Tongue (tissue), 2 donors: ENCODE data around the gene CMTM7. TPM values are rescaled to one million over a fixed set of nuclear protein-coding genes. Genes with fewer than 3 reads are reported as not detected.
A peak's percentile ranks its signal among the peaks of the same experiment; 100 is the strongest.
"Not testable (repeated sequence)": the region's sequence is repeated elsewhere in the genome, so short reads cannot be mapped to it uniquely, and the experiment has no call there.

Experiments
- DNase-seq: peaks from one replicate; pipeline ENCODE4 v3.0.0-alpha.2; 2015
- total RNA-seq: library from RNA; depleted of rRNA; stranded (reverse); fragments of >200 nt; gene quantifications from one replicate; pipeline ENCODE4 v1.2.3, GENCODE V29; 2014

CMTM7 gene
- total RNA-seq, 1 donor from 2014 or later = 6.3 TPM

- no peak for DNase-seq
Observed at GRCh38 chr3:32438596-32439344, 47.1 kb downstream of the CMTM7 start.

- DNase-seq = not testable (repeated sequence)
Observed at GRCh38 chr3:32439421-32439820, 47.8 kb downstream of the CMTM7 start.

GRCh38 chr3:32440611-32441350 lies 49.1 kb downstream of the CMTM7 start:
- DNase-seq = no peak

- DNase-seq = no peak
Observed at GRCh38 chr3:32442766-32443165, 51.1 kb downstream of the CMTM7 start.

GRCh38 chr3:32443478-32443877 lies 51.8 kb downstream of the CMTM7 start:
- no peak for DNase-seq

GRCh38 chr3:32447865-32448400 lies 56.3 kb downstream of the CMTM7 start:
- no peak for DNase-seq

GRCh38 chr3:32448686-32449474 lies 57.2 kb downstream of the CMTM7 start:
- peak; percentile 67 for DNase-seq

GRCh38 chr3:32449691-32450090 lies 58.0 kb downstream of the CMTM7 start:
- peak; percentile 41 for DNase-seq

GRCh38 chr3:32450426-32450825 lies 58.8 kb downstream of the CMTM7 start:
- no peak for DNase-seq

GRCh38 chr3:32450992-32451659 lies 59.5 kb downstream of the CMTM7 start:
- no peak for DNase-seq

- DNase-seq = no peak
Observed at GRCh38 chr3:32452009-32452408, 60.4 kb downstream of the CMTM7 start.

GRCh38 chr3:32453346-32453745 lies 61.7 kb downstream of the CMTM7 start:
- DNase-seq = no peak

- DNase-seq = no peak
Observed at GRCh38 chr3:32454111-32454510, 62.5 kb downstream of the CMTM7 start.

GRCh38 chr3:32454731-32455608 lies 63.3 kb downstream of the CMTM7 start:
- DNase-seq = no peak

GRCh38 chr3:32455609-32456428 lies 64.2 kb downstream of the CMTM7 start:
- no peak for DNase-seq

- no peak for DNase-seq
Observed at GRCh38 chr3:32456429-32457130, 64.9 kb downstream of the CMTM7 start.

- DNase-seq = no peak
Observed at GRCh38 chr3:32457971-32458471, 66.4 kb downstream of the CMTM7 start.

GRCh38 chr3:32459450-32459849 lies 67.8 kb downstream of the CMTM7 start:
- no peak for DNase-seq
